Measurements from ENCODE around the gene DCBLD2. TPM values are rescaled to one million over a fixed set of nuclear protein-coding genes. Genes with fewer than 3 reads are reported as not detected.

Gene DCBLD2
- total RNA-seq, 1 experiment from 2014 or later = 48.0 TPM

DNA sequence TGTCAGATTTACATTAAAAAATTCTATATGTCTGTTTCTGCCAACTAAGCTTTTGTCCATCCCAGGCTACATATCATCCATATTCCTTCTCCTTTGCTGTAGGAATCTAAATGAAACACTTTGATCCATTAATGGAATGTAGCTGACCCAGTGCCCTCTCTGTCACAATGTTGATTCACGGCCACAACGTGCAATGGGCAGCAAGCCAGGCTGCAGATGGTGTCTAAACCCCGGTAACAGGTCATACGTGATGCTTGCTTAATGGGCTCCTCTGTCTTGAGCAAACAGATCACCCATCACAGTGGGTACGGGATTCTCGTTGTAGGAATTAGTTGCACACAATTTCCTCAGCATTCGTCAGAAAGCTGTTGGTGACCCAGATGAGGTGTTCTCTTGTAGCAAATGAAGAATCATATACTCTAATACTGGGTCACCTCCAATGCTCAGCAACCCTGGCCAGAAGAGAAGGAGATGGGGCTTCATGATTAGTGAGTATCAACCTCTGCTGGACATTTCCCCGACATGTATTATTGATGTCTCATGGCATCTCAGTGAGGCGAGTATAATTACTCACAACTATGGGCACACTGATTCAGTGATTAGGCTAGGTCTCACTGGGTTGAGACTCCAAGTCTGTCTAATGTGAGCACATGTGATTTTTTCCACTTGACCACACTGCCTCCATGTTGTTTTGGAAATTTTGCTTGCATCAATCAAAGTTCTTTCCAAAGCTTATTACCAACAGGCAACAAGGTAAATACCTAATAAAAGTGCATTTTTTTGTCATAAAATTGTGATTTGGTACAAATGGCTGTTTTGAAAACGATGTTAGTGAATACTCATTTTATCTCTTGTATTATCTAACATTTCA is 12.9 kb upstream of the DCBLD2 start:
- WGBS (ENCODE audit: extremely low coverage, insufficient read length, low lambda C conversion rate) = no CpG with 5 or more reads among the region's 10 CpGs

More for the DNA sequence above, 12.9 kb upstream of the DCBLD2 start:
- Histone ChIP-seq H3K23ac (ENCODE audit: insufficient read length, low read depth, low read length) (no peak overlapping the region), H2BK12ac (ENCODE audit: insufficient read length, low read depth, low read length) (no peak overlapping the region), H3K56ac (ENCODE audit: insufficient read length, low read depth, low read length) (no peak overlapping the region), H3K79me1 (ENCODE audit: insufficient read depth, low read depth, low read length, poor library complexity, severe bottlenecking) (no peaks in the 10 kb centered on the region), H4K8ac (replicated peaks; ENCODE audit: insufficient read length, low read depth, low read length) (no peak overlapping the region), H3K4me1 (ENCODE audit: insufficient read depth, low read length) (no peaks in the 10 kb centered on the region), H4K91ac (ENCODE audit: insufficient read length, low read depth, low read length) (no peak overlapping the region), H3K23me2 (ENCODE audit: insufficient read length, low read depth, low read length, poor library complexity, severe bottlenecking) (no peaks in the 10 kb centered on the region), H3K4me2 (ENCODE audit: insufficient read depth, insufficient read length, low read length) (no peak overlapping the region), H3K4ac (ENCODE audit: low read depth, low read length) (no peak overlapping the region), H2BK120ac (ENCODE audit: low read depth, low read length, poor library complexity, severe bottlenecking) (no peak overlapping the region), H3K27ac (ENCODE audit: insufficient read length, low read depth, low read length) (no peak overlapping the region), H3K9me3 (ENCODE audit: control insufficient read depth, low read depth, low read length) (no peaks in the 10 kb centered on the region), H2BK5ac (ENCODE audit: insufficient read length, low read length) (no peak overlapping the region), H4K20me1 (ENCODE audit: control insufficient read depth, insufficient read depth, insufficient read length) (no peaks in the 10 kb centered on the region), H3K79me2 (ENCODE audit: insufficient read depth, low read length) (no peaks in the 10 kb centered on the region), H2BK20ac (ENCODE audit: low read depth, low read length, poor library complexity, severe bottlenecking) (no peak overlapping the region), H2AFZ (ENCODE audit: low read length) (no peak overlapping the region), H3K9ac (ENCODE audit: extremely low read depth, insufficient read length, low read length) (no peak overlapping the region), H3K18ac (ENCODE audit: insufficient read length, low read depth, low read length) (no peak overlapping the region), H2AK5ac (ENCODE audit: insufficient read length, low read length) (no peak overlapping the region), H3K14ac (ENCODE audit: insufficient read depth, low read length) (no peak overlapping the region), H3T11ph (ENCODE audit: low read length) (no peak overlapping the region), H2BK15ac (ENCODE audit: low read depth, low read length) (no peak overlapping the region), H4K5ac (ENCODE audit: insufficient read length, low read depth, low read length) (no peak overlapping the region), H3K27me3 (ENCODE audit: insufficient read depth, low read length) (no peaks in the 10 kb centered on the region)
- no peak for DNase-seq
- no peak for TF ChIP-seq CTCF (conservative IDR thresholded peaks at IDR 0.05)
- no peak overlapping the region for H3K27ac Mint-ChIP-seq
- H3K4me1 Mint-ChIP-seq = peaks cover 0 to 2% of the 10 kb centered on the region in 2 experiments; a peak in 1 of 4 replicates
- H3K36me3 Mint-ChIP-seq (ENCODE audit: insufficient read depth in 1 of 3, low read depth in 3 of 3) = peaks cover 6 to 12% (median 7%) of the 10 kb centered on the region in 3 experiments; a peak in 6 of 7 replicates
- H3K9me3 Mint-ChIP-seq = peaks cover 15 to 17% of the 10 kb centered on the region in 2 experiments
- H3K4me3 Mint-ChIP-seq = no peak overlapping the region
- peaks cover under 1% of the 10 kb centered on the region for H3K27me3 Mint-ChIP-seq (ENCODE audit: low read depth)
